Measurements from ENCODE around the gene FUT7.

The FUT7 gene

GRCh38 chr9:137028263-137029057 lies 3.4 kb downstream of the FUT7 start:
- Histone ChIP-seq H3K9me3 (no peaks in the 10 kb centered on the region), H3K4me1 (peaks cover 8% of the 10 kb centered on the region), H3K27me3 (ENCODE audit: low read depth) (no peaks in the 10 kb centered on the region), H3K36me3 (replicated peaks) (no peaks in the 10 kb centered on the region), H3K4me3 (peak overlapping the region; percentile 48)
- peak; percentile 66 to 79 for DNase-seq (ENCODE audit: low spot score in 2 of 2)
- in situ Hi-C loops (cut with MboI; ENCODE audit: low sequenced_read_pairs) = no loop called here

DNA sequence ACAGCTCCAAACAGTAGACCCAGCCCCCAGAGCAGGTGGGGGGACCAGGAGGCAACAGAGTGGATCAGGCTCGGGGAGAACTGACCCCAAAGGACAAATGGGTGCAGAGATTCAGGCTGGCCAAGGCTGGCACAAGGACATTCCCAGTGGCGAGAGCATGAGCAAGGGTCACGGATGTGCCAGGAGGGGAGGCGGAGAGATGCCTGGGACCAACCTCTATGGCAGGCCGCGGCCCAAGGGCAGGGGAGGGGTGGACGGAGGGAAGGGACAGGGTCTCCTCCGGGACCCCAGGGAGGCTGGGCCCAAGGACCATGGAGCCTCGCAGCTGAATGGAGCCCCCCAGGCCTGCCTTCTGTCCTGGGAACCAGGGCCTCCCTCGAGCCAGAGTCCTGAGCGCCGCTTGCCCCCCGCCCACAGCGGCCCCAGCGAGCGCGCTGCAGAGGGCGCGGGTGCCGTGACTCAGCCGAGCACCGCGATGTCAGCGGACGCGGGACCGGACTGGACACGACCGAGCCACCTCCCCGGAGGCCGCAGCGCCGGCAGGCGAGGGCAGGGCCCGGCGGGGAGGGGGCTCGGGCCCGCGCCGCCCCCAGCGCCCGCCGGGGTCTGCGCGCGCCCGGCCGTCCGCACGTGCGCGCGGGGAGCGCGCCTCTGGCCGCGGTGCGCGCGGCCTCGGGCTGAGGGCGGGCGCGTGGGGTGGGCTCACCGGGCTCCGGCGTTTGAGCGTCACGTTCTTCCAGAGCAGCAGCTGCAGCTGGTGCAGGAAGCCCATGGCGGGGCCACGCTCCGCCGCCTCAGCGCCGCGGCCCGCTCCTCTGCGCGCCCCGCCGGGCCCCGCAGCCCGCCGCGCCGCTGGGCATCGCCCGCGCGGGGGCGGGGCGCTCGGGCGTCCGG lies 4.3 kb downstream of the FUT7 start, which contains the start of gene ABCA2:
Gene ABCA2, minus strand, starts transcription at position 869 of the 894 bp plus-strand sequence. Its CDS starts 97 bp downstream, at position 772.
- Histone ChIP-seq H3K4me1 (peaks cover 8% of the 10 kb centered on the region), H3K4me3 (peak within 1 kb of the TSS; percentile 48), H3K27me3 (ENCODE audit: low read depth) (no peaks in the 10 kb centered on the region), H3K9me3 (no peaks in the 10 kb centered on the region), H3K36me3 (replicated peaks) (0 out of 2 replicates have a peak, but pooled peaks cover under 1% of the 10 kb centered on the region)
- in situ Hi-C loops (cut with MboI; ENCODE audit: low sequenced_read_pairs) = no loop called here
- DNase-seq (ENCODE audit: low spot score in 2 of 2) = peak in 1 of 2 experiments; percentile 47

GRCh38 chr9:137026828-137027227 lies 5.1 kb downstream of the FUT7 start:
- Histone ChIP-seq H3K4me1 (peaks cover 8% of the 10 kb centered on the region), H3K36me3 (replicated peaks) (0 out of 2 replicates have a peak, but pooled peaks cover 4% of the 10 kb centered on the region), H3K27me3 (ENCODE audit: low read depth) (no peaks in the 10 kb centered on the region), H3K4me3 (peak overlapping the region; percentile 44), H3K9me3 (no peaks in the 10 kb centered on the region)
- in situ Hi-C loops (cut with MboI; ENCODE audit: low sequenced_read_pairs) = no loop called here
- DNase-seq (ENCODE audit: low spot score in 2 of 2) = no peak

DNA sequence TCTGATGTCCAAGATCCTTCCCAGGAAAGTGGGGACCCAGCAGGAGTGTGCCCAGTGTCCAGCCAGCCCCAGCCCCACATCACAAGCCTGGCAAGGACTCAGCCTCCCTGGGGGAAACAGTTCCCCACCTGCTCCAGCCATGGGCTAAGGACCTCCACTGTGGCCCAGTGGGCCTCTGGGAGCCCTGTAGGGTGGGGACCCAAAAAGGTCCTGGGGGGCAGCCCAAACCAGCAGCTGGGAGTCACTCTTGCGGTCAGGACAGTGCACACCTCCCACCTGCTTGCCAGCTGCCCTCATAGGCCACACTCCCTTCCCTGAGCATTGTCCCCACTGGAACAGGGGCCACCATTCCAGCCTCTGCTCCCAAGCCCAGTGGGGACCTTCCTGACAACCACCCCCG lies 5.5 kb downstream of the FUT7 start:
- in situ Hi-C loops (cut with MboI; ENCODE audit: low sequenced_read_pairs) = no loop called here
- peaks cover 8% of the 10 kb centered on the region for H3K4me1 ChIP-seq

DNA sequence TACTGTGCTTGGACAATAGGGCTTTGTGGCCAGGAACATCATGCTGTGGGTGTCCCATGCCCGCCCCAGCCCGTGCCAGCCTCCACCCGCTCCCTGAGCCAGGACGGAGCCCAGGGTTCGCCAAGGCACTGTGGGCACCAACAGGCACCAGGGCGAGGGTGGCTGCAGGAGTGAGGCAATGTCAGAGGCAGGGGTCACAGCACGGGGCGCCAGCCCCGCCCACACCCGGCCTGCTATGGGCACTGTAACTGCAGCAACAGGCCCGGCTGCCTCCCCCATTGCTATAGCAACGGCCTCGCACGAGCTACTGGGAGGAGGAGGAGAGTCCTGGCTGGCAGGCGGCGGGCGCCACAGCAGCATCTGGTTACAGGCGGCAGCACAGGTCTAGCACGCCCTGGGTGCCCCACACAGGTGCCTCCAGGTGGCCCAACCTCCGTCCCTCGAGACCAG lies 6.3 kb downstream of the FUT7 start:
- Histone ChIP-seq H3K4me3 (no peak overlapping the region), H3K27me3 (ENCODE audit: low read depth) (no peaks in the 10 kb centered on the region), H3K36me3 (replicated peaks) (0 out of 2 replicates have a peak, but pooled peaks cover 4% of the 10 kb centered on the region), H3K9me3 (no peaks in the 10 kb centered on the region), H3K4me1 (peaks cover 8% of the 10 kb centered on the region)
- in situ Hi-C loops (cut with MboI; ENCODE audit: low sequenced_read_pairs) = no loop called here
- DNase-seq (ENCODE audit: low spot score in 2 of 2) = no peak

More for the DNA sequence above, 5.5 kb downstream of the FUT7 start:
- Histone ChIP-seq H3K4me3 (no peak overlapping the region), H3K27me3 (ENCODE audit: low read depth) (no peaks in the 10 kb centered on the region), H3K9me3 (no peaks in the 10 kb centered on the region), H3K36me3 (replicated peaks) (0 out of 2 replicates have a peak, but pooled peaks cover 4% of the 10 kb centered on the region)
- no peak for DNase-seq (ENCODE audit: low spot score in 2 of 2)

- Histone ChIP-seq H3K4me3 (no peak overlapping the region), H3K9me3 (no peaks in the 10 kb centered on the region), H3K4me1 (peaks cover 2% of the 10 kb centered on the region; the same call in 1 of the 2 replicates), H3K27me3 (ENCODE audit: low read depth) (no peaks in the 10 kb centered on the region), H3K36me3 (replicated peaks) (0 out of 2 replicates have a peak, but pooled peaks cover 4% of the 10 kb centered on the region)
- in situ Hi-C loops (cut with MboI; ENCODE audit: low sequenced_read_pairs) = no loop called here
- DNase-seq (ENCODE audit: low spot score in 2 of 2) = no peak
Measured at GRCh38 chr9:137023583-137023991, 8.3 kb downstream of the FUT7 start.

GRCh38 chr9:137023157-137023556 lies 8.7 kb downstream of the FUT7 start:
- 0 out of 2 replicates have a peak, but pooled peaks cover 4% of the 10 kb centered on the region for H3K36me3 ChIP-seq (replicated peaks)
- H3K4me3 ChIP-seq = no peak overlapping the region
- no peaks in the 10 kb centered on the region for H3K9me3 ChIP-seq
- no peak for DNase-seq (ENCODE audit: low spot score in 2 of 2)
- in situ Hi-C loops (cut with MboI; ENCODE audit: low sequenced_read_pairs) = no loop called here
- H3K27me3 ChIP-seq (ENCODE audit: low read depth) = no peaks in the 10 kb centered on the region
- no peaks in the 10 kb centered on the region for H3K4me1 ChIP-seq

GRCh38 chr9:137022662-137023008 lies 9.3 kb downstream of the FUT7 start:
- Histone ChIP-seq H3K4me1 (no peaks in the 10 kb centered on the region), H3K36me3 (replicated peaks) (peaks cover 4% of the 10 kb centered on the region; the same call in 1 of the 2 replicates), H3K4me3 (no peak overlapping the region), H3K9me3 (no peaks in the 10 kb centered on the region), H3K27me3 (ENCODE audit: low read depth) (no peaks in the 10 kb centered on the region)
- DNase-seq (ENCODE audit: low spot score in 2 of 2) = no peak
- in situ Hi-C loops (cut with MboI; ENCODE audit: low sequenced_read_pairs) = no loop called here

- Histone ChIP-seq H3K27me3 (ENCODE audit: low read depth) (no peaks in the 10 kb centered on the region), H3K4me1 (no peaks in the 10 kb centered on the region), H3K4me3 (no peak overlapping the region), H3K36me3 (replicated peaks) (peaks cover 6% of the 10 kb centered on the region), H3K9me3 (no peaks in the 10 kb centered on the region)
- in situ Hi-C loops (cut with MboI; ENCODE audit: low sequenced_read_pairs) = no loop called here
- peak; percentile 30 to 91 for DNase-seq (ENCODE audit: low spot score in 2 of 2)
Measured at GRCh38 chr9:137021979-137022661, 9.8 kb downstream of the FUT7 start.

DNA sequence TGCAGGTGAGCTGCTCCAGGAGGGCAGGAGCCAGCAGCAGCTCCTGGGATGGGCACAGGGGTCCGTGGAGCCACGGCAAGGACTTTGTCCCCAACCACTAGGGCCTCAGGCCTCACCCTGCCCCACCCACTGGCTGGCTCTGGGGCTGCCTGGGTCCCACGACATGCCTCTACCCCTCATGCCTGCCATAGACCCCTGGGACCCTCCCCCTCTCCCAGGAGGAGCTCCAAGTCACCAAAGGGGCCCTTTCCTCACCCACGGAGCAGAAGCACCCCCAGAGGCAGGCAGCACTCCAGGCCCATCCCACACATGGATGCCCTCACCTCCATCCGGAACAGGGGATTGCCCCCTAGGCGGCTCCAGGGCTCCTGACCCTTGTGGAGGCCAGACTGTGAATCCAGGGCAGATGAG lies 10.3 kb downstream of the FUT7 start:
- Histone ChIP-seq H3K27me3 (ENCODE audit: low read depth) (no peaks in the 10 kb centered on the region), H3K36me3 (replicated peaks) (peaks cover 12% of the 10 kb centered on the region), H3K4me1 (no peaks in the 10 kb centered on the region), H3K4me3 (no peak overlapping the region), H3K9me3 (no peaks in the 10 kb centered on the region)
- in situ Hi-C loops (cut with MboI; ENCODE audit: low sequenced_read_pairs) = no loop called here
- DNase-seq (ENCODE audit: low spot score in 2 of 2) = no peak

DNA sequence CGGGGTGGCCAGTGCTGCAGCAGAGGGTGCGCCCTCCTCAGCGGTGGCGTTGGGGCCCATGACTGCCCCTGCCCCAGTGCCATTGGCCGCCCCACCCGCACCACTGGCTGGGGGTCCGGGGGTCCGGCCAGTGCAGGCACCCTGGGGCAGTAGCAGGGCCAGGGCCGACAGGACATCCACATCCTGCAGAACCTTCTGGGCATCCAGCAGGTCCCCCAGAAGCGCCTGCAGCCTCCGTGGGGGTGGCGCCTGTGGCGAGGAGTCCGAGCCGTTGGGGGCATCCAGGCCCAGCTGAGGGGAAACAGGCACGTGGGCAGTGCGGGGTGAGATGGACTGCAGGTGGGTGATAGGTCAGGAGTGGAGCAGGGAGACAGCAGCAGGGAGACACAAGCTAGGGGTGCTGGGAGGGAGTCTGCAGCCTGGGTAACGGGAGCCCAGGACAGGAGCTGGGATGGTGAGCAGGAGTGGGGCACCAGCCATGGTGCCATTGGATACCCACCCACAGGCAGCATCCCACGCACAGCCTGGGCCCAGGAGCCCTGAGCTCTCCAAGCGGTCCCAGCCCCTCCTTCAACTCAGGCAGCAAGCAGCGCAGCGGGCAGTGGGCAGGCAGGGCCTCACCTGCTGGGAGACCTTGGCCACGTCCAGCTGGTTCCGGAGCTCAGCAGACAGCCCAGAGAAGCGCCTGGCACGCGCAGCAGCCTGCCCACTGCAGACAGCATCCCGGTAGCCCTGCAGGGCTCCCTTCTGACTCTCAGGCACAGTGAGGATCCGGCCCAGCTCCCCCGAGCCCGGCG lies 10.9 kb downstream of the FUT7 start:
- H3K36me3 ChIP-seq (replicated peaks) = peaks cover 18% of the 10 kb centered on the region
- H3K4me1 ChIP-seq = no peaks in the 10 kb centered on the region
- H3K27me3 ChIP-seq (ENCODE audit: low read depth) = no peaks in the 10 kb centered on the region
- DNase-seq (ENCODE audit: low spot score in 2 of 2) = no peak
- no peaks in the 10 kb centered on the region for H3K9me3 ChIP-seq
- no peak overlapping the region for H3K4me3 ChIP-seq
- in situ Hi-C loops (cut with MboI; ENCODE audit: low sequenced_read_pairs) = no loop called here

DNA sequence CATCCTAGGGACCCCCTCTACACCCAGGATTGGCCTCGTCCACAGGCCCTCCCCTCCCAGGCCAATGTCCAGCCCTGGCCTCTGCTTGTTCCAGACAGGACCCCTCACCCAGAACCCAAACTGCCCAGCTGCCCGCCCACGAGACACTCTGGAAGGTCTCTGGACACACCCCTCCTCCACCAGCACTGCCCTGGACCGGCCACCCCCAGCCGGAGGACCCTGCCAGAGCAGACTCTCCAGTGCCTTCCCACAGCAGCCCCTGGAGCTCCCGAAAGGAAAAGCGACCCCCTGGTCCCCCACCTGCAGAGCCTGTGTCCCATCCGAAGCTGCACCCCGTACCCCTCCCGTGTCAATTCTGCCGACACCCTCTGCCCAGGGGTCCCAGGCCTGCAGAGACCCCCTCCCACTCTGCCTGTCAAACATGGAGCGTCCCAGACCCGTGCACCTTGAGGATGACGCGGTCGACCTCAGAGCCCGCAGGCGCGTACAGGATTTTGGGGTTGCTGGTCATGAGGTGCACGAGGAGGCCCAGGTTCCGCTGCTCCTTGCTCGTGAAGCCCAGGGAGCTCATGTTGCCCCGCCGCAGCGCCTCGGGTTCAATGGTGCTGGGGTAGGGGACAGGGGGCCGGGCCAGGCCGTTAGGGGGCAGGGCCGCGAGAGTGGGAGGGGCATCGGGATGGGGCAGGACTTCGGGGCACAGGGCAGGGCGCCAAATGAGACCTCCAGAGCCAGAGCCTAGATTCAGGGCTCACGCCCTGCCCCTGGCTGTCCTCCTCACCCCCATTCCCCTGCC lies 11.8 kb downstream of the FUT7 start:
- in situ Hi-C loops (cut with MboI; ENCODE audit: low sequenced_read_pairs) = no loop called here
- Histone ChIP-seq H3K4me1 (no peaks in the 10 kb centered on the region), H3K9me3 (no peaks in the 10 kb centered on the region), H3K36me3 (replicated peaks) (peaks cover 23% of the 10 kb centered on the region), H3K27me3 (ENCODE audit: low read depth) (no peaks in the 10 kb centered on the region), H3K4me3 (no peak overlapping the region)
- DNase-seq (ENCODE audit: low spot score in 2 of 2) = no peak
